ENCODE data around the gene TRIP13. TPM values are rescaled to one million over a fixed set of nuclear protein-coding genes. Genes with fewer than 3 reads are reported as not detected.
A peak's percentile ranks its signal among the peaks of the same experiment; 100 is the strongest.
"Not testable (repeated sequence)": the region's sequence is repeated elsewhere in the genome, so short reads cannot be mapped to it uniquely, and the experiment has no call there.

Gene TRIP13
- total and polyA plus RNA-seq, 2 experiments from 2014 or later, result 19.5 to 20.4 TPM

DNA sequence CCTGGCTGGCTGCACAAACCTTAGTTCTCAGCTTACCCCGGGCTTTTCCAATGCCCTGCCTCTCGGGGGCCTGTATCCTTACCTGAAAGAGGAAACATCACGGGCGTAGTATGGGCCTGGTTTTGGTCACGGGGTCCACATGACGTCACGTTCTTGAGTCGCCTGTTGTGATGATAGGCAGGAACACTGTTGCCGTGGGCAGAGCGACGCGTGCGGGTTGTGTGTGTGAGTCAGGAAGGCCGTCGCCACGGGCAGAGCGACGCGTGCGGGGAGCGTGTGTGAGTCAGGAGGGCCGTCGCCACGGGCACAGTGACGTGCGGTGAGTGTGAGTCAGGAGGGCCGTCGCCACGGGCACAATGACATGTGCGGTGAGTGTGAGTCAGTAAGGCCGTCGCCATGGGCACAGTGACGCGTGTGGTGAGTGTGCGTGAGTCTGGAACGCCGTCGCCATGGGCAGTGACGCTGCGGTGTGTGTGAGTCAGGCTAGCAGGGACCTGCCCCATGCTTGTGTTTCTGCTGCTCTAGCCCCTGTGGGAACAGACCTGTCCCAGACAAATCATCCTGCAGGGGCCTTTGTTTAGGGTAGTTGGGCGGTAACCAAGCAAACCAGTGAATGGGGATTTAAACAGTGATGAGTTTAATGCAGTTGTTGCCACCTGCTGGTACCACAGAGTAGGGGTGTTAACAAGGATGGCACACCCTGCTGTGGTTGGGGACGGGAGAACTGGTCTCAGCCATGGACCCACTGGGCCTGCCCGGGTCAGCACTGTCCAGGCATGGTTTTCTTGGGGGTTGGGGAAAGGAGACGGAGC is 19.8 kb downstream of the TRIP13 start:
- Histone ChIP-seq H3K79me2 (ENCODE audit: insufficient read depth) (no peaks in the 10 kb centered on the region), H3K36me3 (ENCODE audit: low read depth) (no peaks in the 10 kb centered on the region), H3K9ac (no peak overlapping the region), H3K9me3 (ENCODE audit: low read depth) (no peaks in the 10 kb centered on the region), H2AFZ (no peak overlapping the region), H3K4me2 (ENCODE audit: unreplicated experiment) (no peak overlapping the region), H3K27me3 (replicated peaks; ENCODE audit: insufficient read depth) (no peaks in the 10 kb centered on the region), H3K4me3 (no peak overlapping the region), H4K20me1 (ENCODE audit: insufficient read depth) (no peaks in the 10 kb centered on the region), H3K27ac (no peak overlapping the region), H3K9me2 (ENCODE audit: insufficient read depth) (no peaks in the 10 kb centered on the region), H3K4me1 (ENCODE audit: insufficient read depth) (no peaks in the 10 kb centered on the region), H3F3A (ENCODE audit: insufficient read depth) (no peaks in the 10 kb centered on the region)
- WGBS, 2 experiments (ENCODE audit: low coverage in 1 of 2, low lambda C conversion rate in 2 of 2, missing lambda C conversion rate in 2 of 2), result 91% methylated on average over 44 of the region's 44 CpGs
- in situ Hi-C loops (cut with MboI), result no loop called here
- peak; percentile 45 for DNase-seq
- TF ChIP-seq EZH2phosphoT487 (IDR thresholded peaks at IDR 0.05; ENCODE audit: insufficient read depth, low read depth) (no peak), EZH2 (IDR thresholded peaks at IDR 0.05; ENCODE audit: insufficient read depth, poor library complexity, severe bottlenecking) (no peak)

DNA sequence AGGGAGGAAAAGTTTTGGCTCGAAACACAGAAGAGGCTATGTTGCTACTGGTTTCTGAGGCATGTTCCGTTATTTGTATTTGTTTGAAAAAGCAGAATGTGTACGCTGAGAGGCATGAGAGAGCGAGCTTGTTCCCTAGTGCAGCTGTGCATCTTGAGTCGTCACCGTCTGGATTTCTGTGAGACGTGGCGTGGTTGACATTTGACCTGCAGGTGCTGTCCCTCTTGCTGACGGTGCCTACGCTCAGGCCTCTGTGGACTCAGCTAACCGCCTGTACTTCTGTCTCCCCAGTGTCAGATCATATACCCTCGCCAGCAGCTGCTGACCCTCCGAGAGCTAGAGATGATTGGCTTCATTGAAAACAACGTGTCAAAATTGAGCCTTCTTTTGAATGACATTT is 21.5 kb downstream of the TRIP13 start:
- Histone ChIP-seq H3K9me2 (ENCODE audit: insufficient read depth) (no peaks in the 10 kb centered on the region), H3K4me1 (ENCODE audit: insufficient read depth) (no peaks in the 10 kb centered on the region), H3F3A (ENCODE audit: insufficient read depth) (no peaks in the 10 kb centered on the region), H2AFZ (no peak overlapping the region), H3K27me3 (replicated peaks; ENCODE audit: insufficient read depth) (no peaks in the 10 kb centered on the region), H3K36me3 (ENCODE audit: low read depth) (no peaks in the 10 kb centered on the region), H4K20me1 (ENCODE audit: insufficient read depth) (no peaks in the 10 kb centered on the region), H3K9me3 (ENCODE audit: low read depth) (no peaks in the 10 kb centered on the region), H3K4me2 (ENCODE audit: unreplicated experiment) (no peak overlapping the region), H3K4me3 (no peak overlapping the region), H3K79me2 (ENCODE audit: insufficient read depth) (no peaks in the 10 kb centered on the region), H3K27ac (no peak overlapping the region), H3K9ac (no peak overlapping the region)
- TF ChIP-seq EZH2 (IDR thresholded peaks at IDR 0.05; ENCODE audit: insufficient read depth, poor library complexity, severe bottlenecking) (no peak), EZH2phosphoT487 (IDR thresholded peaks at IDR 0.05; ENCODE audit: insufficient read depth, low read depth) (no peak)
- 93 to 96% methylated on average over 14 of the region's 14 CpGs for WGBS, 2 experiments (ENCODE audit: low coverage in 1 of 2, low lambda C conversion rate in 2 of 2, missing lambda C conversion rate in 2 of 2)
- in situ Hi-C loops (cut with MboI), result no loop called here
- DNase-seq, result no peak

DNA sequence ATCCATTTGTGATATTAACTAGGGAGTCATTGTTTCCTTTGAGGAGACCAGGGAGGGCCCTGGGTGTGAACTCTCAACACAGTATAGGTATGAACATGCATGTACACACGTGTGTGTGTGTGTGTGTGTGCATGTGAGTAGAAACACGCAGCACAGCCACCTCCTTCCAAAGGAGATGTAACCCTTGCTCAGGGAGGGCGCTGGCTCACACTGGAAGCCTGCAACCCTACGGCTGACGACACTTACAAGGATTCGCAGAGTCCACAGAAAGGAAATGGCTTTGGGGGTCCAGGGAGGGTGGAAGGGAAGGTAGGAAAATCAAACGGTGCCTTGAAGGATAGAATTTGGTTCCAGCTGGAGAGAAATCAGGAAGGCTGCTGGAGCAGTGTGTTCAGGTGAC is 21.9 kb downstream of the TRIP13 start:
- no peaks in the 10 kb centered on the region for H3K9me3 ChIP-seq (ENCODE audit: low read depth)
- H4K20me1 ChIP-seq (ENCODE audit: insufficient read depth), result no peaks in the 10 kb centered on the region
- WGBS, 2 experiments (ENCODE audit: low coverage in 1 of 2, low lambda C conversion rate in 2 of 2, missing lambda C conversion rate in 2 of 2), result 80 to 81% methylated on average over 7 of the region's 7 CpGs
- no peaks in the 10 kb centered on the region for H3F3A ChIP-seq (ENCODE audit: insufficient read depth)
- no peaks in the 10 kb centered on the region for H3K27me3 ChIP-seq (replicated peaks; ENCODE audit: insufficient read depth)
- H3K4me2 ChIP-seq (ENCODE audit: unreplicated experiment), result no peak overlapping the region
- H3K9ac ChIP-seq, result no peak overlapping the region
- H3K36me3 ChIP-seq (ENCODE audit: low read depth), result no peaks in the 10 kb centered on the region
- no peaks in the 10 kb centered on the region for H3K4me1 ChIP-seq (ENCODE audit: insufficient read depth)
- no peak for DNase-seq
- H3K4me3 ChIP-seq, result no peak overlapping the region
- TF ChIP-seq EZH2phosphoT487 (IDR thresholded peaks at IDR 0.05; ENCODE audit: insufficient read depth, low read depth) (no peak), EZH2 (IDR thresholded peaks at IDR 0.05; ENCODE audit: insufficient read depth, poor library complexity, severe bottlenecking) (no peak)
- no peak overlapping the region for H3K27ac ChIP-seq
- no peaks in the 10 kb centered on the region for H3K9me2 ChIP-seq (ENCODE audit: insufficient read depth)
- in situ Hi-C loops (cut with MboI), result no loop called here
- no peak overlapping the region for H2AFZ ChIP-seq
- H3K79me2 ChIP-seq (ENCODE audit: insufficient read depth), result no peaks in the 10 kb centered on the region

DNA sequence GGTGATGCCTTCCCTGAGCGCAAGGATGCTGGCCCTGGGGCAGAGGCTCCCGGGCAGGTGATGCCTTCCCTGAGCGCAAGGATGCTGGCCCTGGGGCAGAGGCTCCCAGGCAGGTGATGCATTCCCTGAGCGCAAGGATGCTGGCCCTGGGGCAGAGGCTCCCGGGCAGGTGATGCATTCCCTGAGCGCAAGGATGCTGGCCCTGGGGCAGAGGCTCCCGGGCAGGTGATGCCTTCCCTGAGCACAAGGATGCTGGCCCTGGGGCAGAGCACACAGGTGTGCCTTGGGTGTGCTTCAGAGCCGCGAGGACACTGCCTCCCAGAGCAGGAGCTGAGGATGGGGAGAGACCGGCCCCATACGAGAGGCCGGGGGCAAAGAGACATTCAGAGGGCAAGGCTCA is 22.7 kb downstream of the TRIP13 start:
- 98 to 99% methylated on average over 11 to 12 of the region's 12 CpGs for WGBS, 2 experiments (ENCODE audit: low coverage in 1 of 2, low lambda C conversion rate in 2 of 2, missing lambda C conversion rate in 2 of 2)
- H2AFZ ChIP-seq; H3K9ac ChIP-seq; H3F3A ChIP-seq (ENCODE audit: insufficient read depth); in situ Hi-C loops (cut with MboI); H3K27me3 ChIP-seq (replicated peaks; ENCODE audit: insufficient read depth); DNase-seq; H3K4me1 ChIP-seq (ENCODE audit: insufficient read depth); H3K79me2 ChIP-seq (ENCODE audit: insufficient read depth); H3K4me3 ChIP-seq; H3K36me3 ChIP-seq (ENCODE audit: low read depth); H3K9me2 ChIP-seq (ENCODE audit: insufficient read depth); H4K20me1 ChIP-seq (ENCODE audit: insufficient read depth); H3K27ac ChIP-seq; H3K9me3 ChIP-seq (ENCODE audit: low read depth); H3K4me2 ChIP-seq (ENCODE audit: unreplicated experiment): not testable (repeated sequence)
